Amygdala (tissue), 56 donors: Measurements from ENCODE around the gene CTDSP2.

ENCODE experiments used
- DNase-seq, 56 donors: peaks; one replicate each; lab custom pipeline; 2025; lab: John Stamatoyannopoulos, UW

Gene CTDSP2

GRCh38 chr12:57770734-57771133 is 75.8 kb downstream of the CTDSP2 start:
- no peak for DNase-seq
